ENCODE measurements around the gene RBM8A. TPM values are rescaled to one million over a fixed set of nuclear protein-coding genes. Genes with fewer than 3 reads are reported as not detected.

RBM8A gene
- total and polyA plus RNA-seq, 9 of the 15 experiments (the other 6 are each of a cell fraction or from before 2014, with no cell fraction given): 215 to 1,035 (median 291) TPM

DNA sequence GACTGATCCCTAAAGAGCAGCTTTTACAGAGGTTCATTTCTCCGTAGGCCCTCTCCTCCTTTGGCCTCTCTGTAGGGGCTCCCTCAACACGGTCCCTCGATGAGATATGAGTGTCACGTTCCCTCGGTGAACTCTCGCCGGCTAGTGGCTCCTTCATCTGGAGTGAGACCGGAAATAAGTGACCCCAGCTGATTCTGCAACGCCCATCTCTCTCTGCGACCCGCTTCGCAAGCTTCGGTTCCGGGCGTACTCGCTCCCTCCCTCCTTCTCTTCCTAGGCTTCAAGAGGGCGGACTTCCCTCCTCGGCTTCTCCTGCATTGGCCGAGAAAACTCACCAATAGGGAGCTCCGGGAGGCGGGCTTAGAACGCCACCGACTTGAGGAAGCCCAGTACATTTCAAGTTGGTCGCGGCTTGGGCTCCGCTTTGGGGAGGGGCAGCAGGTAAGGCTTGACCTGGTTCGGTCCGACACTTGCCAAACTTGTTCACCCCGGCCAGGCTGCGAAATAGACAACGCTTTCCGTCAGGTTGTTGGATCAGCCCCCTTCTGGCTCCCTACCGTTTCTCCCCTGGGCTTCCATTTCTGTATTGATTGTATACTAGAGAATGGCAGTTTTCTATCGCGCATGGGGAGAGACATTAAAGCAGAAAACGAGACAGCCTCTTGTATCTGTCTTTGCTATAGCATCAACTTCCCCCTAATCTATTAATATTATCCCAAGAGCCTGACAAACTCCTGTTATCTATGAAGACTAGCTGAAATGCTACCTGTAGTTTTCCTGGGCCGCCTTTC, 37.2 kb upstream of the RBM8A start, which contains the start of the genes ANKRD34A and POLR3GL (continued):
- TF ChIP-seq HOXB6 (CRISPR knock-in tag; IDR thresholded peaks at IDR 0.05; ENCODE audit: borderline replicate concordance) (no peak), DNMT1 (IDR thresholded peaks at IDR 0.05) (no peak), HNRNPLL (IDR thresholded peaks at IDR 0.05; ENCODE audit: low read depth, low read length, poor library complexity, severe bottlenecking) (peak; percentile 67), BCL6 (CRISPR knock-in tag; IDR thresholded peaks at IDR 0.05) (no peak), ZFX (CRISPR knock-in tag; IDR thresholded peaks at IDR 0.05) (peak; percentile 83), NR2C2 (CRISPR knock-in tag; IDR thresholded peaks at IDR 0.05) (no peak), NR2C2 (tag; IDR thresholded peaks at IDR 0.05) (peak; percentile 84), KAT7 (CRISPR knock-in tag; IDR thresholded peaks at IDR 0.05; ENCODE audit: borderline replicate concordance) (peak; percentile 63; the same call in 1 of the 2 replicates), MBD2 (IDR thresholded peaks at IDR 0.05; ENCODE audit: borderline replicate concordance, low read depth) (peak; percentile 63; the same call in 1 of the 2 replicates), MEF2A (IDR thresholded peaks at IDR 0.05; ENCODE audit: control insufficient read depth, low read depth, low read length) (no peak), RBM14 (IDR thresholded peaks at IDR 0.05; ENCODE audit: borderline replicate concordance, insufficient read depth, low read depth, low read length) (no peak), SNRNP70 (optimal IDR thresholded peaks at IDR 0.05; ENCODE audit: low read depth, low read length) (no peak), ELF1 (tag; IDR thresholded peaks at IDR 0.05) (peak; percentile 78; the same call in 1 of the 2 replicates), TCF3 (CRISPR knock-in tag; IDR thresholded peaks at IDR 0.05) (peak; percentile 7; the same call in 1 of the 2 replicates), PML (IDR thresholded peaks at IDR 0.05; ENCODE audit: low read length) (peak; percentile 75), ZNF717 (CRISPR knock-in tag; IDR thresholded peaks at IDR 0.05) (no peak), XRCC3 (IDR thresholded peaks at IDR 0.05) (no peak)
- TF ChIP-seq, protein P1, sequence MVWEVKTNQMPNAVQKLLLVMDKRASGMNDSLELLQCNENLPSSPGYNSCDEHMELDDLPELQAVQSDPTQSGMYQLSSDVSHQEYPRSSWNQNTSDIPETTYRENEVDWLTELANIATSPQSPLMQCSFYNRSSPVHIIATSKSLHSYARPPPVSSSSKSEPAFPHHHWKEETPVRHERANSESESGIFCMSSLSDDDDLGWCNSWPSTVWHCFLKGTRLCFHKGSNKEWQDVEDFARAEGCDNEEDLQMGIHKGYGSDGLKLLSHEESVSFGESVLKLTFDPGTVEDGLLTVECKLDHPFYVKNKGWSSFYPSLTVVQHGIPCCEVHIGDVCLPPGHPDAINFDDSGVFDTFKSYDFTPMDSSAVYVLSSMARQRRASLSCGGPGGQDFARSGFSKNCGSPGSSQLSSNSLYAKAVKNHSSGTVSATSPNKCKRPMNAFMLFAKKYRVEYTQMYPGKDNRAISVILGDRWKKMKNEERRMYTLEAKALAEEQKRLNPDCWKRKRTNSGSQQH (CRISPR knock-in tag; IDR thresholded peaks at IDR 0.05): no peak
- TF ChIP-seq, protein P2, sequence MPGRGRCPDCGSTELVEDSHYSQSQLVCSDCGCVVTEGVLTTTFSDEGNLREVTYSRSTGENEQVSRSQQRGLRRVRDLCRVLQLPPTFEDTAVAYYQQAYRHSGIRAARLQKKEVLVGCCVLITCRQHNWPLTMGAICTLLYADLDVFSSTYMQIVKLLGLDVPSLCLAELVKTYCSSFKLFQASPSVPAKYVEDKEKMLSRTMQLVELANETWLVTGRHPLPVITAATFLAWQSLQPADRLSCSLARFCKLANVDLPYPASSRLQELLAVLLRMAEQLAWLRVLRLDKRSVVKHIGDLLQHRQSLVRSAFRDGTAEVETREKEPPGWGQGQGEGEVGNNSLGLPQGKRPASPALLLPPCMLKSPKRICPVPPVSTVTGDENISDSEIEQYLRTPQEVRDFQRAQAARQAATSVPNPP (IDR thresholded peaks at IDR 0.05; ENCODE audit: borderline replicate concordance, insufficient read depth, insufficient read length): no peak
- TF ChIP-seq, protein P3, sequence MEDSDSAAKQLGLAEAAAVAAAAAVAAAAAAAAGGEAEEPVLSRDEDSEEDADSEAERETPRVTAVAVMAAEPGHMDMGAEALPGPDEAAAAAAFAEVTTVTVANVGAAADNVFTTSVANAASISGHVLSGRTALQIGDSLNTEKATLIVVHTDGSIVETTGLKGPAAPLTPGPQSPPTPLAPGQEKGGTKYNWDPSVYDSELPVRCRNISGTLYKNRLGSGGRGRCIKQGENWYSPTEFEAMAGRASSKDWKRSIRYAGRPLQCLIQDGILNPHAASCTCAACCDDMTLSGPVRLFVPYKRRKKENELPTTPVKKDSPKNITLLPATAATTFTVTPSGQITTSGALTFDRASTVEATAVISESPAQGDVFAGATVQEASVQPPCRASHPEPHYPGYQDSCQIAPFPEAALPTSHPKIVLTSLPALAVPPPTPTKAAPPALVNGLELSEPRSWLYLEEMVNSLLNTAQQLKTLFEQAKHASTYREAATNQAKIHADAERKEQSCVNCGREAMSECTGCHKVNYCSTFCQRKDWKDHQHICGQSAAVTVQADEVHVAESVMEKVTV (CRISPR knock-in tag; IDR thresholded peaks at IDR 0.05): no peak
- TF ChIP-seq, protein P4, sequence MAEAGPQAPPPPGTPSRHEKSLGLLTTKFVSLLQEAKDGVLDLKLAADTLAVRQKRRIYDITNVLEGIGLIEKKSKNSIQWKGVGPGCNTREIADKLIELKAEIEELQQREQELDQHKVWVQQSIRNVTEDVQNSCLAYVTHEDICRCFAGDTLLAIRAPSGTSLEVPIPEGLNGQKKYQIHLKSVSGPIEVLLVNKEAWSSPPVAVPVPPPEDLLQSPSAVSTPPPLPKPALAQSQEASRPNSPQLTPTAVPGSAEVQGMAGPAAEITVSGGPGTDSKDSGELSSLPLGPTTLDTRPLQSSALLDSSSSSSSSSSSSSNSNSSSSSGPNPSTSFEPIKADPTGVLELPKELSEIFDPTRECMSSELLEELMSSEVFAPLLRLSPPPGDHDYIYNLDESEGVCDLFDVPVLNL (CRISPR knock-in tag; IDR thresholded peaks at IDR 0.05; ENCODE audit: low read depth): no peak
- TF ChIP-seq, protein P5, sequence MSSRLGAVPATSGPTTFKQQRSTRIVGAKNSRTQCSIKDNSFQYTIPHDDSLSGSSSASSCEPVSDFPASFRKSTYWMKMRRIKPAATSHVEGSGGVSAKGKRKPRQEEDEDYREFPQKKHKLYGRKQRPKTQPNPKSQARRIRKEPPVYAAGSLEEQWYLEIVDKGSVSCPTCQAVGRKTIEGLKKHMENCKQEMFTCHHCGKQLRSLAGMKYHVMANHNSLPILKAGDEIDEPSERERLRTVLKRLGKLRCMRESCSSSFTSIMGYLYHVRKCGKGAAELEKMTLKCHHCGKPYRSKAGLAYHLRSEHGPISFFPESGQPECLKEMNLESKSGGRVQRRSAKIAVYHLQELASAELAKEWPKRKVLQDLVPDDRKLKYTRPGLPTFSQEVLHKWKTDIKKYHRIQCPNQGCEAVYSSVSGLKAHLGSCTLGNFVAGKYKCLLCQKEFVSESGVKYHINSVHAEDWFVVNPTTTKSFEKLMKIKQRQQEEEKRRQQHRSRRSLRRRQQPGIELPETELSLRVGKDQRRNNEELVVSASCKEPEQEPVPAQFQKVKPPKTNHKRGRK (tag; IDR thresholded peaks at IDR 0.05): no peak

All from K562 (cell line).